H1 (cell line): ENCODE data around the gene MYO15A. TPM values are rescaled to one million over a fixed set of nuclear protein-coding genes. Genes with fewer than 3 reads are reported as not detected.

Experiments
- CTCF ChIA-PET: fragments of 300-600 bp; sonication (Branson Sonifier 250); formaldehyde crosslinking; loops from one replicate; lab custom pipeline; 2021; ENCODE audit not compliant: partially characterized antibody; lab: Charles Lee
- POLR2A ChIA-PET: fragments of 300-600 bp; sonication (Branson Sonifier 250); formaldehyde crosslinking; loops from one replicate; lab custom pipeline; 2021; ENCODE audit warnings: inconsistent platforms; ENCODE audit not compliant: partially characterized antibody; lab: Charles Lee
- DNase-seq, 2 experiments: peaks; one replicate each; pipeline versions ENCODE4 v3.0.0 to v3.0.0-alpha.2; 2010 to 2022; ENCODE audit warnings: low spot score in 2 of 2, low read depth in 1 of 2, mixed read lengths in 1 of 2
- FAIRE-seq: peaks from 2 replicates; lab custom pipeline; 2011; peaks lifted over from hg19 to GRCh38; lab: Jason Lieb, UNC
- H2AFZ ChIP-seq: 2 replicates; pipeline ENCODE4 v1.8.1; 2012; ENCODE audit warnings: low read length, inconsistent platforms
- H2AK5ac ChIP-seq: 2 replicates; pipeline ENCODE4 v1.6.1; 2013; ENCODE audit warnings: low read depth, low read length
- H2BK120ac ChIP-seq: replicated peaks from 2 replicates; pipeline ENCODE3; 2013; ENCODE audit warnings: low read depth, low read length, inconsistent platforms
- H2BK12ac ChIP-seq: 2 replicates; pipeline ENCODE4 v1.6.1; 2013; ENCODE audit warnings: low read depth, low read length
- H2BK15ac ChIP-seq: 2 replicates; pipeline ENCODE4 v1.6.1; 2013; ENCODE audit warnings: low read length
- H2BK20ac ChIP-seq: 2 replicates; pipeline ENCODE4 v1.6.1; 2013; ENCODE audit warnings: low read length
- H2BK5ac ChIP-seq: 2 replicates; pipeline ENCODE4 v1.6.1; 2013; ENCODE audit warnings: low read depth, low read length
- H3K14ac ChIP-seq: 2 replicates; pipeline ENCODE4 v1.6.1; 2013; ENCODE audit warnings: inconsistent platforms; ENCODE audit not compliant: insufficient read length
- H3K18ac ChIP-seq: 2 replicates; pipeline ENCODE4 v1.6.1; 2013; ENCODE audit warnings: low read length; ENCODE audit errors: extremely low read depth
- H3K23ac ChIP-seq: 2 replicates; pipeline ENCODE4 v1.6.1; 2013; ENCODE audit warnings: inconsistent platforms; ENCODE audit not compliant: insufficient read length
- H3K23me2 ChIP-seq: 2 replicates; pipeline ENCODE4 v1.6.1; 2013; ENCODE audit warnings: low read depth, low read length
- H3K27ac ChIP-seq: 2 replicates; pipeline ENCODE4 v1.6.1; 2011; ENCODE audit warnings: low read depth, low read length, inconsistent platforms
- H3K27me3 ChIP-seq, 4 experiments: replicated peaks in 1 of 4; 1 replicate in 1 of 4; 2 replicates in 3 of 4; pipeline versions ENCODE4 v1.6.1 to v1.8.1; 2011 to 2013; ENCODE audit warnings: low read length in 3 of 4, mild to moderate bottlenecking in 3 of 4, inconsistent platforms in 2 of 4, mixed read lengths in 2 of 4, moderate library complexity in 1 of 4; ENCODE audit not compliant: control insufficient read depth in 3 of 4, insufficient read depth in 3 of 4; ENCODE audit errors: extremely low read depth in 1 of 4
- H3K36me3 ChIP-seq, 4 experiments: 2 replicates each; pipeline versions ENCODE4 v1.6.1 to v1.8.1; 2011 to 2013; ENCODE audit warnings: mild to moderate bottlenecking in 4 of 4, low read length in 3 of 4, moderate library complexity in 2 of 4, control low read depth in 1 of 4, inconsistent platforms in 1 of 4; ENCODE audit not compliant: insufficient read depth in 4 of 4, control insufficient read depth in 2 of 4
- H3K4ac ChIP-seq: replicated peaks from 2 replicates; pipeline ENCODE3; 2013; ENCODE audit warnings: low read length, low read depth, mixed read lengths, inconsistent platforms; ENCODE audit not compliant: insufficient read length
- H3K4me1 ChIP-seq, 4 experiments: replicated peaks in 1 of 4; 1 replicate in 1 of 4; 2 replicates in 3 of 4; pipeline versions ENCODE4 v1.6.1 to v1.8.1; 2011 to 2013; ENCODE audit warnings: low read length in 3 of 4, inconsistent platforms in 2 of 4, mixed read lengths in 1 of 4; ENCODE audit not compliant: insufficient read depth in 4 of 4, control insufficient read depth in 3 of 4
- H3K4me2 ChIP-seq, 2 experiments: 2 replicates each; pipeline versions ENCODE4 v1.6.1 to v1.8.1; 2011 to 2013; ENCODE audit warnings: low read depth in 2 of 2, low read length in 2 of 2, control low read depth in 1 of 2, inconsistent platforms in 1 of 2, mild to moderate bottlenecking in 1 of 2; ENCODE audit not compliant: insufficient read depth in 1 of 2
- H3K4me3 ChIP-seq, 4 experiments: fragments of 200-600, 300-600 bp in 1 of 4; sonication (generic), shearing (Covaris generic), sonication (Bioruptor Twin) in 1 of 4; 2 replicates each; pipeline versions ENCODE4 v1.5.1 to v1.8.1; 2011 to 2016; ENCODE audit warnings: low read length in 4 of 4, low read depth in 3 of 4, control low read depth in 2 of 4, inconsistent platforms in 2 of 4, mild to moderate bottlenecking in 2 of 4, mixed read lengths in 1 of 4, moderate library complexity in 1 of 4; ENCODE audit not compliant: insufficient read depth in 2 of 4; ENCODE audit errors: extremely low read depth in 1 of 4
- H3K56ac ChIP-seq: replicated peaks from 2 replicates; pipeline ENCODE3; 2013; ENCODE audit warnings: low read depth, mild to moderate bottlenecking, mixed read lengths, low read length, inconsistent platforms; ENCODE audit not compliant: insufficient read length
- H3K79me1 ChIP-seq: 2 replicates; pipeline ENCODE4 v1.6.1; 2013; ENCODE audit warnings: low read depth, low read length, control low read depth
- H3K79me2 ChIP-seq, 2 experiments: 2 replicates each; pipeline versions ENCODE4 v1.6.1 to v1.8.1; 2012 to 2013; ENCODE audit warnings: low read length in 2 of 2, mild to moderate bottlenecking in 2 of 2, inconsistent platforms in 1 of 2; ENCODE audit not compliant: insufficient read depth in 2 of 2, control insufficient read depth in 1 of 2
- H3K9ac ChIP-seq, 4 experiments: replicated peaks in 1 of 4; 1 replicate in 1 of 4; 2 replicates in 3 of 4; pipeline versions ENCODE4 v1.6.1 to v1.8.1; 2011 to 2013; ENCODE audit warnings: low read depth in 3 of 4, low read length in 3 of 4, control low read depth in 2 of 4, mild to moderate bottlenecking in 2 of 4, moderate library complexity in 2 of 4, inconsistent platforms in 1 of 4; ENCODE audit errors: extremely low read depth in 1 of 4
- H3K9me3 ChIP-seq, 2 experiments: 2 replicates each; pipeline versions ENCODE4 v1.6.1 to v1.8.1; 2012 to 2013; ENCODE audit warnings: mild to moderate bottlenecking in 2 of 2, moderate library complexity in 2 of 2, control low read depth in 1 of 2, inconsistent platforms in 1 of 2, low read depth in 1 of 2, low read length in 1 of 2, mixed read lengths in 1 of 2; ENCODE audit not compliant: insufficient read depth in 2 of 2
- H4K20me1 ChIP-seq, 2 experiments: replicated peaks in 1 of 2; 2 replicates each; pipeline versions ENCODE3 to v1.8.1; 2011 to 2013; ENCODE audit warnings: inconsistent platforms in 2 of 2, low read length in 2 of 2, mild to moderate bottlenecking in 1 of 2; ENCODE audit not compliant: insufficient read depth in 2 of 2, control insufficient read depth in 1 of 2
- H4K5ac ChIP-seq: 2 replicates; pipeline ENCODE4 v1.6.1; 2013; ENCODE audit warnings: low read length, low read depth, mixed read lengths, inconsistent platforms; ENCODE audit not compliant: insufficient read length
- H4K8ac ChIP-seq: 2 replicates; pipeline ENCODE4 v1.8.0; 2013; ENCODE audit warnings: mild to moderate bottlenecking, moderate library complexity, low read length, inconsistent platforms; ENCODE audit not compliant: insufficient read depth; ENCODE audit errors: extremely low read depth
- H4K91ac ChIP-seq: replicated peaks from 2 replicates; pipeline ENCODE3; 2013; ENCODE audit warnings: low read length, mixed read lengths, inconsistent platforms; ENCODE audit not compliant: insufficient read length
- ATF3 ChIP-seq: IDR thresholded peaks from 2 replicates; pipeline ENCODE4 v1.6.1; 2011; ENCODE audit warnings: low read depth, mild to moderate bottlenecking, low read length; ENCODE audit not compliant: insufficient read depth
- BACH1 ChIP-seq: IDR thresholded peaks from 2 replicates; pipeline ENCODE4 v1.6.1; 2012; ENCODE audit warnings: low read length, improper control_type of control experiment
- CTCF ChIP-seq, 3 experiments: IDR thresholded peaks; 1 replicate in 2 of 3; 2 replicates in 1 of 3; pipeline versions ENCODE4 v1.5.1 to v1.6.1; 2011; ENCODE audit warnings: low read length in 3 of 3, mild to moderate bottlenecking in 3 of 3, inconsistent platforms in 2 of 3, low read depth in 1 of 3, moderate library complexity in 1 of 3; ENCODE audit not compliant: insufficient read depth in 1 of 3; ENCODE audit errors: control extremely low read depth in 1 of 3
- GABPA ChIP-seq: IDR thresholded peaks from 2 replicates; pipeline ENCODE4 v1.6.1; 2011; ENCODE audit warnings: mild to moderate bottlenecking, low read length, moderate library complexity, borderline replicate concordance; ENCODE audit not compliant: insufficient read depth
- POLR2AphosphoS5 ChIP-seq: IDR thresholded peaks from 2 replicates; pipeline ENCODE4 v1.6.1; 2011; ENCODE audit warnings: low read depth, low read length
- RBBP5 ChIP-seq: IDR thresholded peaks from 2 replicates; pipeline ENCODE4 v1.7.1; 2012; ENCODE audit warnings: low read depth, mild to moderate bottlenecking, inconsistent platforms, low read length, moderate library complexity, borderline replicate concordance
- SRF ChIP-seq: IDR thresholded peaks from 2 replicates; pipeline ENCODE4 v1.6.1; 2011; ENCODE audit warnings: mild to moderate bottlenecking, low read depth, low read length, moderate library complexity
- TEAD4 ChIP-seq: IDR thresholded peaks from 2 replicates; pipeline ENCODE4 v1.6.1; 2012; ENCODE audit warnings: low read depth, low read length, inconsistent platforms, mixed read lengths
- WGBS, 2 experiments: shearing (Covaris generic) in 1 of 2; methylation state at CpG; one replicate each; pipeline versions ENCODE4 v1.1.6 to v1.1.7; 2013 to 2015; ENCODE audit warnings: low lambda C conversion rate in 2 of 2, mixed read lengths in 2 of 2, inconsistent platforms in 1 of 2, low coverage in 1 of 2, missing lambda C conversion rate in 1 of 2; ENCODE audit not compliant: insufficient replicate concordance in 2 of 2, insufficient coverage in 1 of 2, insufficient read length in 1 of 2; ENCODE audit errors: extremely low coverage in 1 of 2, missing lambda C conversion rate in 1 of 2; 5-methylcytosine and 5-hydroxymethylcytosine counted together
- polyA plus RNA-seq, 7 experiments: library from polyadenylated mRNA; depleted of rRNA in 3 of 7; stranded (reverse) in 5 of 7; unstranded in 2 of 7; fragments of >200 nt in 5 of 7; fragments of 200-250 nt in 2 of 7; gene quantifications; 1 replicate in 5 of 7; 2 replicates in 1 of 7; 4 replicates in 1 of 7; pipeline versions ENCODE4 v1.2.1 to v1.2.3, GENCODE V29; 2011 to 2013; ENCODE audit warnings: missing spikeins in 2 of 7, mixed read lengths in 2 of 7
- total RNA-seq: library from RNA; stranded (reverse); fragmentation: NEBNext Ultra II Directional; extraction: Animal tissue kit (Norgen Biotek cat#: 25700); gene quantifications from 2 replicates; pipeline ENCODE4 v1.2.1, GENCODE V29; 2021

Gene MYO15A
- total and polyA plus RNA-seq, 2 of the 8 experiments (the other 6 are each of a cell fraction or from before 2014, with no cell fraction given): 1.6 to 4.2 TPM

GRCh38 chr17:18226284-18226945, 117.9 kb downstream of the MYO15A start:
- peak overlapping the region; percentile 40 for H3K14ac ChIP-seq
- H4K5ac ChIP-seq: peak overlapping the region; percentile 3
- no peak overlapping the region for H2BK5ac ChIP-seq
- no peak overlapping the region for H4K91ac ChIP-seq
- peaks cover 8 to 56% of the 10 kb centered on the region in 2 experiments for H3K79me2 ChIP-seq
- peak overlapping the region; percentile 3 for H3K23ac ChIP-seq
- peak overlapping the region; percentile 92 for H3K4ac ChIP-seq
- peaks cover 15 to 25% of the 10 kb centered on the region in 2 experiments for H4K20me1 ChIP-seq
- H2BK12ac ChIP-seq: peak overlapping the region; percentile 60; the same call in 1 of the 2 replicates
- H3K27me3 ChIP-seq: no peaks in the 10 kb centered on the region
- DNase-seq (no peak), FAIRE-seq (no peak)
- H3K9ac ChIP-seq: peak overlapping the region in 3 of 4 experiments; percentile 56 to 87 (median 71); a peak in 6 of 7 replicates
- H3K4me1 ChIP-seq: peaks cover 0 to 18% (median 12%) of the 10 kb centered on the region in 4 experiments; a peak in 6 of 7 replicates
- H2BK15ac ChIP-seq: no peak overlapping the region
- H3K36me3 ChIP-seq: no peaks in the 10 kb centered on the region
- no peak overlapping the region for H3K56ac ChIP-seq
- POLR2A ChIA-PET: interaction anchor here (0.6 to 2.8 kb wide), 7 partner anchors 10 to 770 kb away, joined by 3 to 22 read pairs (median 4); partner anchors contain the start of gene ALKBH5
- WGBS, 2 experiments: 42% methylated on average over 13 of the region's 16 CpGs; no CpG with 5 or more reads in 1 of the 2 experiments
- H3K9me3 ChIP-seq: no peaks in the 10 kb centered on the region
- H2AFZ ChIP-seq: no peak overlapping the region
- H2AK5ac ChIP-seq: 0 out of 2 replicates have a peak overlapping the region, but pooled peaks have one; percentile 75
- H3K23me2 ChIP-seq: peaks cover 13% of the 10 kb centered on the region
- H4K8ac ChIP-seq: 0 out of 2 replicates have a peak overlapping the region, but pooled peaks have one; percentile 51
- no peak overlapping the region; the same call in 1 of the 2 replicates for H3K18ac ChIP-seq
- peaks cover 41% of the 10 kb centered on the region for H3K79me1 ChIP-seq
- H3K4me3 ChIP-seq: peak overlapping the region; percentile 83 to 98 (median 87)
- H2BK20ac ChIP-seq: no peak overlapping the region
- H3K4me2 ChIP-seq: peak overlapping the region; percentile 84 to 95
- H3K27ac ChIP-seq: no peak overlapping the region
- CTCF ChIA-PET: interaction anchor here (1.5 to 8.4 kb wide), 4 partner anchors 10 to 48 kb away, joined by 4 to 76 read pairs (median 8); no protein-coding TSS in a partner anchor
- no peak overlapping the region for H2BK120ac ChIP-seq
- TF ChIP-seq GABPA (no peak), ATF3 (no peak), SRF (no peak), BACH1 (no peak), CTCF (IDR thresholded peaks at IDR 0.05; ENCODE audit: control extremely low read depth in 1 of 3, insufficient read depth in 1 of 3, low read depth in 1 of 3, low read length in 3 of 3) (no peak), POLR2AphosphoS5 (no peak), RBBP5 (no peak), TEAD4 (no peak)
